Memory B cell (primary cell): ENCODE results near the gene ZNF556.

ENCODE experiments used
- ATAC-seq: fragments of 150-1000 bp; cut with Tn5 transposase; 2 replicates; pipeline ENCODE4 v1.10.0; 2021; ENCODE audit warnings: low read depth, mild to moderate bottlenecking, moderate library complexity
- DNase-seq, 2 donors: peaks; one replicate each; pipeline ENCODE4 v3.0.0; 2022; ENCODE audit warnings: low spot score in 2 of 2
- H3K27ac Mint-ChIP-seq: one replicate; pipeline ENCODE4 v1.8.0; 2022; ENCODE audit warnings: mild to moderate bottlenecking, moderate library complexity, mixed read lengths
- H3K27me3 Mint-ChIP-seq: one replicate; pipeline ENCODE4 v1.8.0; 2022; ENCODE audit warnings: mixed read lengths
- H3K36me3 Mint-ChIP-seq: one replicate; pipeline ENCODE4 v1.8.0; 2022; ENCODE audit warnings: mild to moderate bottlenecking, mixed read lengths
- H3K4me1 Mint-ChIP-seq: one replicate; pipeline ENCODE4 v1.8.0; 2022; ENCODE audit warnings: mixed read lengths
- H3K4me3 Mint-ChIP-seq: one replicate; pipeline ENCODE4 v1.8.0; 2022; ENCODE audit warnings: mild to moderate bottlenecking, moderate library complexity, mixed read lengths
- H3K9me3 Mint-ChIP-seq: one replicate; pipeline ENCODE4 v1.8.0; 2022; ENCODE audit warnings: mixed read lengths

Gene ZNF556

GRCh38 chr19:2845107-2845506, 22.0 kb upstream of the ZNF556 start:
- Mint-ChIP-seq H3K9me3 (peaks cover under 1% of the 10 kb centered on the region), H3K27ac (no peak overlapping the region), H3K4me3 (no peak overlapping the region), H3K36me3 (peaks cover 19% of the 10 kb centered on the region), H3K27me3 (no peaks in the 10 kb centered on the region), H3K4me1 (peaks cover 12% of the 10 kb centered on the region)
- DNase-seq (no peak), ATAC-seq (no peak)

- Mint-ChIP-seq H3K27me3 (no peaks in the 10 kb centered on the region), H3K4me3 (no peak overlapping the region), H3K4me1 (peaks cover 15% of the 10 kb centered on the region), H3K27ac (no peak overlapping the region), H3K9me3 (peaks cover 6% of the 10 kb centered on the region), H3K36me3 (peaks cover 28% of the 10 kb centered on the region)
- no peak for ATAC-seq
- DNase-seq: no peak
Measured at GRCh38 chr19:2846180-2846894, 20.8 kb upstream of the ZNF556 start.

- H3K27me3 Mint-ChIP-seq: no peaks in the 10 kb centered on the region
- H3K36me3 Mint-ChIP-seq: peaks cover 39% of the 10 kb centered on the region
- H3K27ac Mint-ChIP-seq: no peak overlapping the region
- H3K4me3 Mint-ChIP-seq: no peak overlapping the region
- H3K4me1 Mint-ChIP-seq: peaks cover 10% of the 10 kb centered on the region
- DNase-seq (no peak), ATAC-seq (no peak)
- peaks cover 7% of the 10 kb centered on the region for H3K9me3 Mint-ChIP-seq
Measured at GRCh38 chr19:2847507-2847906, 19.6 kb upstream of the ZNF556 start.

GRCh38 chr19:2848616-2849015, 18.5 kb upstream of the ZNF556 start:
- H3K36me3 Mint-ChIP-seq: peaks cover 50% of the 10 kb centered on the region
- no peak overlapping the region for H3K27ac Mint-ChIP-seq

GRCh38 chr19:2850256-2850925, 16.7 kb upstream of the ZNF556 start:
- Mint-ChIP-seq H3K27me3 (no peaks in the 10 kb centered on the region), H3K9me3 (peaks cover 15% of the 10 kb centered on the region), H3K27ac (no peak overlapping the region), H3K4me3 (no peak overlapping the region), H3K4me1 (peaks cover 6% of the 10 kb centered on the region), H3K36me3 (peaks cover 58% of the 10 kb centered on the region)
- no peak for DNase-seq
- ATAC-seq: no peak

More at GRCh38 chr19:2848616-2849015, 18.5 kb upstream of the ZNF556 start:
- Mint-ChIP-seq H3K4me3 (no peak overlapping the region), H3K4me1 (peaks cover 6% of the 10 kb centered on the region), H3K9me3 (peaks cover 12% of the 10 kb centered on the region), H3K27me3 (no peaks in the 10 kb centered on the region)
- ATAC-seq (no peak), DNase-seq (no peak)

- Mint-ChIP-seq H3K36me3 (peaks cover 52% of the 10 kb centered on the region), H3K4me1 (peaks cover 9% of the 10 kb centered on the region), H3K27ac (no peak overlapping the region)
Measured at GRCh38 chr19:2852598-2852997, 14.5 kb upstream of the ZNF556 start.

GRCh38 chr19:2853015-2853606, 14.0 kb upstream of the ZNF556 start:
- ATAC-seq (no peak), DNase-seq (no peak)
- no peaks in the 10 kb centered on the region for H3K27me3 Mint-ChIP-seq
- H3K36me3 Mint-ChIP-seq: peaks cover 51% of the 10 kb centered on the region
- no peak overlapping the region for H3K27ac Mint-ChIP-seq
- H3K9me3 Mint-ChIP-seq: peaks cover 18% of the 10 kb centered on the region
- no peak overlapping the region for H3K4me3 Mint-ChIP-seq
- peaks cover 9% of the 10 kb centered on the region for H3K4me1 Mint-ChIP-seq

More at GRCh38 chr19:2852598-2852997, 14.5 kb upstream of the ZNF556 start:
- H3K27me3 Mint-ChIP-seq: no peaks in the 10 kb centered on the region
- no peak overlapping the region for H3K4me3 Mint-ChIP-seq
- ATAC-seq (no peak), DNase-seq (no peak)
- H3K9me3 Mint-ChIP-seq: peaks cover 18% of the 10 kb centered on the region

- DNase-seq: no peak
- no peak overlapping the region for H3K27ac Mint-ChIP-seq
- ATAC-seq: no peak
- H3K9me3 Mint-ChIP-seq: peaks cover 18% of the 10 kb centered on the region
- no peak overlapping the region for H3K4me3 Mint-ChIP-seq
- H3K4me1 Mint-ChIP-seq: peaks cover 9% of the 10 kb centered on the region
- H3K27me3 Mint-ChIP-seq: no peaks in the 10 kb centered on the region
- peaks cover 51% of the 10 kb centered on the region for H3K36me3 Mint-ChIP-seq
Measured at GRCh38 chr19:2854849-2855248, 12.3 kb upstream of the ZNF556 start.

- ATAC-seq (peak; percentile 80), DNase-seq (no peak)
- no peaks in the 10 kb centered on the region for H3K27me3 Mint-ChIP-seq
- H3K27ac Mint-ChIP-seq: peak overlapping the region; percentile 4
- H3K4me3 Mint-ChIP-seq: no peak overlapping the region
- peaks cover 10% of the 10 kb centered on the region for H3K9me3 Mint-ChIP-seq
- peaks cover 38% of the 10 kb centered on the region for H3K36me3 Mint-ChIP-seq
- peaks cover 3% of the 10 kb centered on the region for H3K4me1 Mint-ChIP-seq
Measured at GRCh38 chr19:2856457-2857050, 10.6 kb upstream of the ZNF556 start.

- Mint-ChIP-seq H3K4me3 (no peak overlapping the region), H3K4me1 (peaks cover 6% of the 10 kb centered on the region), H3K9me3 (peaks cover 4% of the 10 kb centered on the region), H3K27me3 (peaks cover 5% of the 10 kb centered on the region), H3K27ac (no peak overlapping the region), H3K36me3 (peaks cover 16% of the 10 kb centered on the region)
- DNase-seq: no peak
- ATAC-seq: no peak
Measured at GRCh38 chr19:2858864-2859263, 8.3 kb upstream of the ZNF556 start.

GRCh38 chr19:2863816-2864215, 3.3 kb upstream of the ZNF556 start:
- no peak for ATAC-seq
- DNase-seq: no peak
- Mint-ChIP-seq H3K9me3 (peaks cover 2% of the 10 kb centered on the region), H3K27me3 (peaks cover 14% of the 10 kb centered on the region), H3K4me1 (peaks cover 3% of the 10 kb centered on the region), H3K4me3 (no peak overlapping the region), H3K36me3 (peaks cover 3% of the 10 kb centered on the region), H3K27ac (no peak overlapping the region)

GRCh38 chr19:2865334-2866100, 1.6 kb upstream of the ZNF556 start:
- ATAC-seq (no peak), DNase-seq (no peak)
- Mint-ChIP-seq H3K27me3 (peaks cover 14% of the 10 kb centered on the region), H3K36me3 (no peaks in the 10 kb centered on the region), H3K27ac (no peak overlapping the region), H3K4me3 (no peak overlapping the region), H3K4me1 (peaks cover 3% of the 10 kb centered on the region), H3K9me3 (peaks cover 2% of the 10 kb centered on the region)

- Mint-ChIP-seq H3K4me1 (peaks cover 5% of the 10 kb centered on the region), H3K27me3 (peaks cover 14% of the 10 kb centered on the region), H3K36me3 (no peaks in the 10 kb centered on the region), H3K4me3 (no peak overlapping the region), H3K9me3 (peaks cover 2% of the 10 kb centered on the region), H3K27ac (no peak overlapping the region)
- DNase-seq: no peak
- no peak for ATAC-seq
Measured at GRCh38 chr19:2866495-2867024, 575 bp upstream of the ZNF556 start.
